Gastroesophageal sphincter (tissue), 3 donors: ENCODE data around the gene RIPOR2.

Source experiments
- CTCF ChIP-seq, 4 experiments: fragments of 200-600 bp in 2 of 4; fragments of 450-650 bp in 2 of 4; sonication (generic) in 1 of 4; IDR thresholded peaks; one replicate each; pipeline ENCODE4 v1.5.1; 2017 to 2019; ENCODE audit warnings: antibody characterized with exemption in 4 of 4, mild to moderate bottlenecking in 2 of 4, moderate library complexity in 2 of 4
- POLR2A ChIP-seq, 2 donors: fragments of 450-650 bp; IDR thresholded peaks; one replicate each; pipeline ENCODE4 v1.6.1; 2017; ENCODE audit warnings: antibody characterized with exemption in 2 of 2, mild to moderate bottlenecking in 2 of 2, moderate library complexity in 1 of 2

GRCh38 chr6:24918641-24919055 lies 17.1 kb downstream of the RIPOR2 start:
- TF ChIP-seq CTCF (IDR thresholded peaks at IDR 0.05), result no peak
- no peak for TF ChIP-seq POLR2A (IDR thresholded peaks at IDR 0.05)
